Neuronal stem cell (in vitro differentiated cells): Measurements from ENCODE around the gene CUBN.
A peak's percentile ranks its signal among the peaks of the same experiment; 100 is the strongest.

ENCODE experiments used
- DNase-seq: peaks from one replicate; pipeline ENCODE4 v3.0.0-alpha.2; 2013; ENCODE audit warnings: low spot score
- H2AFZ ChIP-seq: one replicate; pipeline ENCODE4 v1.6.1; 2013; ENCODE audit warnings: mild to moderate bottlenecking, low read length, inconsistent platforms
- H2AK5ac ChIP-seq: 2 replicates; pipeline ENCODE4 v1.6.1; 2013; ENCODE audit warnings: low read depth, mild to moderate bottlenecking, inconsistent platforms, low read length, moderate library complexity, mixed read lengths
- H2BK120ac ChIP-seq: 2 replicates; pipeline ENCODE4 v1.6.1; 2013; ENCODE audit warnings: low read depth, mild to moderate bottlenecking, inconsistent platforms, low read length, moderate library complexity, mixed read lengths
- H2BK12ac ChIP-seq: one replicate; pipeline ENCODE4 v1.6.1; 2013; ENCODE audit warnings: low read length, inconsistent platforms
- H2BK15ac ChIP-seq: 2 replicates; pipeline ENCODE4 v1.6.1; 2013; ENCODE audit warnings: mild to moderate bottlenecking, low read length, inconsistent platforms, mixed read lengths
- H2BK5ac ChIP-seq: one replicate; pipeline ENCODE4 v1.6.1; 2013; ENCODE audit warnings: inconsistent platforms, mild to moderate bottlenecking, low read length, moderate library complexity
- H3K14ac ChIP-seq: one replicate; pipeline ENCODE4 v1.6.1; 2013; ENCODE audit warnings: low read length, inconsistent platforms
- H3K18ac ChIP-seq: 2 replicates; pipeline ENCODE4 v1.6.1; 2013; ENCODE audit warnings: low read length, inconsistent platforms
- H3K23ac ChIP-seq: 2 replicates; pipeline ENCODE4 v1.6.1; 2013; ENCODE audit warnings: low read depth, mild to moderate bottlenecking, mixed read lengths, low read length, inconsistent platforms; ENCODE audit not compliant: poor library complexity
- H3K27ac ChIP-seq: replicated peaks from 3 replicates; pipeline ENCODE4 v1.5.1; 2013; ENCODE audit warnings: low read length, inconsistent platforms
- H3K27me3 ChIP-seq, 3 experiments: 2 replicates each; pipeline ENCODE4 v1.6.1; 2013; ENCODE audit warnings: low read length in 3 of 3, mild to moderate bottlenecking in 2 of 3, inconsistent platforms in 1 of 3, low read depth in 1 of 3, mixed read lengths in 1 of 3, moderate library complexity in 1 of 3; ENCODE audit not compliant: control insufficient read depth in 3 of 3, insufficient read depth in 3 of 3
- H3K36me3 ChIP-seq, 2 donors: replicated peaks in 1 of 2; 2 replicates each; pipeline ENCODE4 v1.6.1; 2013; ENCODE audit warnings: low read length in 2 of 2; ENCODE audit not compliant: control insufficient read depth in 2 of 2, insufficient read depth in 2 of 2
- H3K4ac ChIP-seq: 2 replicates; pipeline ENCODE4 v1.6.1; 2013; ENCODE audit warnings: inconsistent platforms, mild to moderate bottlenecking, low read length, moderate library complexity
- H3K4me1 ChIP-seq, 2 donors: 1 replicate in 1 of 2; 2 replicates in 1 of 2; pipeline ENCODE4 v1.6.1; 2013; ENCODE audit warnings: low read length in 2 of 2, low read depth in 1 of 2; ENCODE audit not compliant: control insufficient read depth in 2 of 2, insufficient read depth in 1 of 2
- H3K4me2 ChIP-seq: one replicate; pipeline ENCODE4 v1.6.1; 2013; ENCODE audit warnings: mild to moderate bottlenecking, low read length, inconsistent platforms; ENCODE audit not compliant: insufficient read depth, poor library complexity, severe bottlenecking
- H3K4me3 ChIP-seq, 2 donors: 2 replicates each; pipeline ENCODE4 v1.5.1; 2013; ENCODE audit warnings: low read length in 2 of 2, mild to moderate bottlenecking in 2 of 2, inconsistent platforms in 1 of 2, moderate library complexity in 1 of 2
- H3K79me1 ChIP-seq: one replicate; pipeline ENCODE4 v1.6.1; 2013; ENCODE audit warnings: low read depth, mild to moderate bottlenecking, inconsistent platforms, low read length, moderate library complexity
- H3K9ac ChIP-seq: one replicate; pipeline ENCODE4 v1.6.1; 2013; ENCODE audit warnings: mild to moderate bottlenecking, low read depth, low read length, inconsistent platforms; ENCODE audit not compliant: poor library complexity
- H3K9me3 ChIP-seq, 2 donors: replicated peaks in 1 of 2; 2 replicates each; pipeline versions ENCODE3 to v1.6.1; 2013; ENCODE audit warnings: low read length in 2 of 2, mild to moderate bottlenecking in 2 of 2, inconsistent platforms in 1 of 2, low read depth in 1 of 2, mixed read lengths in 1 of 2, moderate library complexity in 1 of 2; ENCODE audit not compliant: control insufficient read depth in 2 of 2, insufficient read depth in 1 of 2
- H4K8ac ChIP-seq: one replicate; pipeline ENCODE4 v1.6.1; 2013; ENCODE audit warnings: low read depth, mild to moderate bottlenecking, inconsistent platforms, low read length, moderate library complexity
- H4K91ac ChIP-seq: one replicate; pipeline ENCODE4 v1.6.1; 2013; ENCODE audit warnings: low read length, low read depth, mild to moderate bottlenecking, inconsistent platforms; ENCODE audit not compliant: poor library complexity
- WGBS, 2 donors: extraction: QIAGEN DNeasy Blood & Tissue Kit; methylation state at CpG; one replicate each; pipeline ENCODE4 v1.1.7; 2013; ENCODE audit warnings: missing lambda C conversion rate in 2 of 2, mixed read lengths in 1 of 2; ENCODE audit not compliant: insufficient read length in 2 of 2, insufficient replicate concordance in 1 of 2; ENCODE audit errors: extremely low coverage in 2 of 2; 5-methylcytosine and 5-hydroxymethylcytosine counted together

CUBN gene

DNA sequence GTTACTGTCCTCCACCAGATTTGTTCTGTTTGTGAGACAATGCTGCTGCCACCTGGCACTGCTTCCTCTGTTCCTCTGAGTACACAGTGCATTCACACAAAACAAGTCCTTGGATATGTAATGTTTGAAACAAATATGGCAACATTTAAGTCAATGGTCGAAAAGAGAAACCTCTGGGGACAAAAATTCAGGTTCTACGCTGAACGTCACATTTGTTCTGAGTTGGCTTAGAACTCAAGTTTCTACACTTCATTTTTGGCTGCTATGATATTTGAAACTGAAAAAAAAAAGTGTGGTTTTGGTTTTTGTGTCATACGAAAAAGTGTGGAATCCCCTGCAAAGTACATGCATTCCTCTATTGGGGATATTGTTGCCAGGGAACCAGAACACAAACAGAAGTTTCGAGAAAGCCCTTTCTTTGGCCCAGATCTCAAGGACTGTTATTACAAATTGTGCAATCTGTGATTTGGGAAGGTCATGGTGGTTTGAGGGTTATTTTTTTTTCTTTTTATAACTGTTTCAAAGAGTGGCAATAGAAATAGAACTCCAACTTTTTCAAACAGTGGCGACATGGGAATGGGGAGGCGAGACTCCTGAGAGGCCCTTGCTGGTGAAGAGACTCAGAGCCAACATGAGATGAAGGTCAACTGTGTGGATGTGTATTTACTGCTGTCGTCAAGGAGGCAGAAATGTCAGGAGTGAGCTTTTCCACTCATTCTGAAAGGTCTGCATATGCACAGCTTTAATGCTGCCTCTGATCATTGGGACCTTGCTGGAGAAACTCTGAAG is 127.5 kb downstream of the CUBN start:
- Histone ChIP-seq H4K91ac (no peak overlapping the region), H3K36me3 (no peaks in the 10 kb centered on the region), H2BK15ac (no peak overlapping the region), H3K4me3 (no peak overlapping the region), H2AFZ (no peak overlapping the region), H3K4ac (no peak overlapping the region), H3K27me3 (no peaks in the 10 kb centered on the region), H2BK12ac (no peak overlapping the region), H3K9me3 (peaks cover 3 to 33% of the 10 kb centered on the region in 2 donors), H2BK5ac (no peak overlapping the region), H3K79me1 (no peaks in the 10 kb centered on the region), H3K14ac (no peak overlapping the region), H3K18ac (no peak overlapping the region), H4K8ac (no peak overlapping the region), H3K4me2 (no peak overlapping the region), H2AK5ac (no peak overlapping the region), H2BK120ac (no peak overlapping the region), H3K27ac (no peak overlapping the region), H3K9ac (no peak overlapping the region), H3K23ac (no peak overlapping the region), H3K4me1 (peaks cover 1 to 30% of the 10 kb centered on the region in 2 donors)
- WGBS, 2 donors = no CpG with 5 or more reads among the region's 8 CpGs
- no peak for DNase-seq

DNA sequence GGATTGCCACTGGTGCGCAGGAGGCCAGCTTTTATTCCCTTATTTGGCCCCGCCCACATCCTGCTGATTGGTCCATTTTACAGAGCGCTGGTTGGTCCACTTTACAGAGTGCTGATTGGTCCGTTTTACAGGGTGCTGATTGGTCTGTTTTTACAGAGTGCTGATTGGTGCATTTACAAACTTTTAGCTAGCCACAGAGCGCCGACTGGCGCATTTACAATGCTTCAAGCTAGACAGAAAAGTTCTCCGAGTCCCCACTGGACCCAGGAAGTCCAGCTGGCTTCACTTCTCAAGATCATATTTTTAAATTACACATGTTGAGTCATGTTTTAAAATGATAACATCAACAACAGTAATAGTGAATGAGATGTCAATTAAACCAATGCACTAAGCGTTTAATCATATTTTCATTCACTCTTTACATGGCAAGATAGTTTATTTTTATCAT is 128.3 kb downstream of the CUBN start:
- Histone ChIP-seq H3K4me3 (no peak overlapping the region), H3K9ac (no peak overlapping the region), H3K79me1 (no peaks in the 10 kb centered on the region), H3K4me1 (peaks cover 4 to 31% of the 10 kb centered on the region in 2 donors), H4K8ac (no peak overlapping the region), H3K27ac (no peak overlapping the region), H3K4me2 (no peak overlapping the region), H3K23ac (no peak overlapping the region), H3K18ac (no peak overlapping the region), H3K9me3 (peaks cover 3 to 33% of the 10 kb centered on the region in 2 donors), H3K4ac (no peak overlapping the region), H2BK5ac (no peak overlapping the region), H4K91ac (no peak overlapping the region), H3K27me3 (no peaks in the 10 kb centered on the region), H2AFZ (no peak overlapping the region), H3K36me3 (no peaks in the 10 kb centered on the region), H2AK5ac (no peak overlapping the region), H2BK12ac (no peak overlapping the region), H3K14ac (no peak overlapping the region), H2BK15ac (no peak overlapping the region), H2BK120ac (no peak overlapping the region)
- no CpG with 5 or more reads among the region's 9 CpGs for WGBS, 2 donors
- no peak for DNase-seq

DNA sequence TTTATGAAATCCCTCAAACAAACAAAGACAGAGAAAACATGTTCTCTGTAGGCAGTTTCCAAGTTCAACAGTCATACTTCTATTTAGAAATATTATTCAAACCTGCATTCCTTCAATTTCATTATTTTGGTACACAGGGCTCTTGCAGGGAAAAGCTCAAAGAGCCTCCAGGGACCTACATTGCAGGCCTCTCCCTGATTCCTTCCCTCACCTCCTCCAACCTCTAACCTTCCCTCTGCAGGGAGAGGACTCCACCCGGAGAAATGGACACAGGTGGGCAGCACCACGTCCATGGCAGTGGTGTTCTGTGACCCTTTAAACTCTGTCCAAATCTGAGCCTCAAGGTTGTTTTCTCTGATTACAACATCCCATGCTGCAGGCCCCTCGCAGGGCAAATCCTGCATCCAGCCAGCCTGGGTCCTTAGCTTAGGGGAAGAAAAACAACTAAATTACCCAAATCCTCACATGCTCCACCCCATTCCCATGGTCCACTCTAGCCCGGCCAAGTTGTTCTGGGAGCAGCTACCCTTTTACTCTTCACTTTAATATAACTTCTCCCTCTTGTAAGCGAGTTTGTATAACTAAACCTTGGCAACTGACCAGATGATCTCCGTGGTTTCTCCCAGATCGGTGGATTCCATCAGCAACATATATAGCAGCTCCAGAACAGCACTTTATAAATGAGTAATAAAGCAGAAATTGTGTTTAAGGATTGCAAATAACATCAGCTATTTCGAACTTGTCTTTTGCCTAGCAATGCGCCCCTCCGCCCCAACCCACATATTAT is 129.8 kb downstream of the CUBN start:
- Histone ChIP-seq H3K79me1 (no peaks in the 10 kb centered on the region), H3K4ac (no peak overlapping the region), H2AK5ac (no peak overlapping the region), H2BK5ac (no peak overlapping the region), H3K9ac (no peak overlapping the region), H3K23ac (no peak overlapping the region), H2AFZ (no peak overlapping the region), H2BK12ac (no peak overlapping the region), H3K4me3 (no peak overlapping the region), H3K27ac (no peak overlapping the region), H3K9me3 (peaks cover 0 to 22% of the 10 kb centered on the region in 2 donors), H3K27me3 (no peaks in the 10 kb centered on the region), H2BK15ac (no peak overlapping the region), H3K14ac (no peak overlapping the region), H3K4me1 (peaks cover 7 to 30% of the 10 kb centered on the region in 2 donors), H3K18ac (no peak overlapping the region), H3K36me3 (no peaks in the 10 kb centered on the region), H4K91ac (no peak overlapping the region), H4K8ac (no peak overlapping the region), H3K4me2 (no peak overlapping the region), H2BK120ac (no peak overlapping the region)
- DNase-seq = no peak
- WGBS, 2 donors = no CpG with 5 or more reads among the region's 10 CpGs

DNA sequence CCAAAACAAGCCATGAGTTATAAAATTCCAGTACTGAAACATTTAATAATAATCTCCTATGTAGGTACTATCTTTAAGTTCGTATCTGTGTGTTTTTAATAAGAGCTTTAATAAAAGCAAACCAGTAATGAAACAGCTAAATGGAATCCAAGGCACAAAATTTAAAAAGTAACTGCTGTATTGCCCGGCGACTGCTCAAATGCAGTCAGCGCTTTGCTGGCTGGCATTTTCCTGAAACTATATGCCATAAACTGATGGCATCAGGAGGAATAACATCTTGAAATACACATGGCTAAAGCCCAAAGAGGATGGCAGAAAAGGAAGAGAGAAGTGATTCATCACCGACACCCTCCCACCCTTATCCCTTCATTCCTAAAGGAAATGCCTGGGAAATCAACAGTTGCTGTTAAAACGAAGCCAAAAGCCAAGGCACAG is 133.1 kb downstream of the CUBN start:
- H3K4ac ChIP-seq = no peak overlapping the region
- no peaks in the 10 kb centered on the region for H3K27me3 ChIP-seq
- H3K18ac ChIP-seq = no peak overlapping the region
- H3K4me1 ChIP-seq = peaks cover 5 to 11% of the 10 kb centered on the region in 2 donors
- H3K27ac ChIP-seq = no peak overlapping the region
- no peak overlapping the region for H2BK15ac ChIP-seq
- no peak overlapping the region for H2BK120ac ChIP-seq
- no peak overlapping the region for H3K23ac ChIP-seq
- no peak overlapping the region for H4K91ac ChIP-seq
- H2AK5ac ChIP-seq = no peak overlapping the region
- H4K8ac ChIP-seq = no peak overlapping the region
- peak overlapping the region; percentile 39 for H2AFZ ChIP-seq
- H3K36me3 ChIP-seq = no peaks in the 10 kb centered on the region
- H3K4me3 ChIP-seq = no peak overlapping the region
- WGBS, 2 donors = no CpG with 5 or more reads among the region's 6 CpGs
- peaks cover 0 to 19% of the 10 kb centered on the region in 2 donors for H3K9me3 ChIP-seq
- no peaks in the 10 kb centered on the region for H3K79me1 ChIP-seq
- DNase-seq = no peak
- no peak overlapping the region for H3K14ac ChIP-seq
- H2BK5ac ChIP-seq = no peak overlapping the region
- H2BK12ac ChIP-seq = no peak overlapping the region
- H3K9ac ChIP-seq = no peak overlapping the region
- no peak overlapping the region for H3K4me2 ChIP-seq
